GM13977 (cell line): Measurements from ENCODE around the gene TMEM163.

Source experiments
- DNase-seq: peaks from one replicate; pipeline ENCODE4 v3.0.0; 2012; ENCODE audit warnings: low spot score
- in situ Hi-C: fragments of 300-500 bp; cut with MboI; formaldehyde crosslinking; loops from one replicate; pipeline ENCODE4 v1.12.0; 2022; ENCODE audit warnings: low sequenced_read_pairs, low pct_unique_long_range_greater_than_20kb, mixed read lengths, inconsistent platforms; ENCODE audit not compliant: unreplicated experiment
- TF ChIP-seq, protein P1 (sequence below): IDR thresholded peaks from 2 replicates; pipeline ENCODE4 v1.5.1; 2012; ENCODE audit warnings: mild to moderate bottlenecking, control low read depth; ENCODE audit not compliant: insufficient read depth; ENCODE audit errors: extremely low read depth, missing control alignments

The TMEM163 gene

DNA sequence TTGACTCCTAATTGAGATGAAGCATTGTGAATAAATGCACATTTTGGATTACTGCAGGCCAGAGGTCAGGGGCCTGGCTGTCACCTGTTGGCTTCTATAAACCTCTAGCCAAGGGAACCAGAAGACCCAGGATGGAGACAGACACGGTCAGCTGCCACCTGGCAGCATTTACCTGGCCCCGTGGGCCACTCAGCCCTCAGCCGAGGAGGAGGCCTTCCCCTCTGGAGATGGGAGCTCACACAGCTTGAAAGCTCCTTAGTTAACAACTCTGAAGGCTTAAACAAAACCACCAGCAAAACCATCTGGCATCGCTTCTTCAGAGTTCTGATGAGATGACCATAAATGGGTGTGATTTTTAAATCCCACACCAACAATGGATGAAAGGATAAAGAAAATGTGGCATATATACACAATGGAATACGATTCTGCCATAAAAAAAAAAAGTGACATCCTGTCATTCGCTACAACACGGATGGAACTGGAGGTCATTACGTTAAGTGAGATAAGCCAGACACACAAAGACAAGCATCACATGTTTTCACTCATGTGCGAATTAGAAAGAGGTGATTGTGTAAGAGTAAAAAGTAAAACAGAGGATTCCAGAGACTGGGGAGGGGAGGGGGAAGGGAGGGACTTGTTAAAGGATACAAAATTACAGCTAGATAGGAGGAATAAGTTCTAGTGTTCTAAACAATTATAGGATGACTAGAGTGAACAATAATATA, 218.4 kb downstream of the TMEM163 start:
- TF ChIP-seq, protein P1, sequence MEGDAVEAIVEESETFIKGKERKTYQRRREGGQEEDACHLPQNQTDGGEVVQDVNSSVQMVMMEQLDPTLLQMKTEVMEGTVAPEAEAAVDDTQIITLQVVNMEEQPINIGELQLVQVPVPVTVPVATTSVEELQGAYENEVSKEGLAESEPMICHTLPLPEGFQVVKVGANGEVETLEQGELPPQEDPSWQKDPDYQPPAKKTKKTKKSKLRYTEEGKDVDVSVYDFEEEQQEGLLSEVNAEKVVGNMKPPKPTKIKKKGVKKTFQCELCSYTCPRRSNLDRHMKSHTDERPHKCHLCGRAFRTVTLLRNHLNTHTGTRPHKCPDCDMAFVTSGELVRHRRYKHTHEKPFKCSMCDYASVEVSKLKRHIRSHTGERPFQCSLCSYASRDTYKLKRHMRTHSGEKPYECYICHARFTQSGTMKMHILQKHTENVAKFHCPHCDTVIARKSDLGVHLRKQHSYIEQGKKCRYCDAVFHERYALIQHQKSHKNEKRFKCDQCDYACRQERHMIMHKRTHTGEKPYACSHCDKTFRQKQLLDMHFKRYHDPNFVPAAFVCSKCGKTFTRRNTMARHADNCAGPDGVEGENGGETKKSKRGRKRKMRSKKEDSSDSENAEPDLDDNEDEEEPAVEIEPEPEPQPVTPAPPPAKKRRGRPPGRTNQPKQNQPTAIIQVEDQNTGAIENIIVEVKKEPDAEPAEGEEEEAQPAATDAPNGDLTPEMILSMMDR: no peak
- in situ Hi-C loops: no loop called here
- DNase-seq: no peak

DNA sequence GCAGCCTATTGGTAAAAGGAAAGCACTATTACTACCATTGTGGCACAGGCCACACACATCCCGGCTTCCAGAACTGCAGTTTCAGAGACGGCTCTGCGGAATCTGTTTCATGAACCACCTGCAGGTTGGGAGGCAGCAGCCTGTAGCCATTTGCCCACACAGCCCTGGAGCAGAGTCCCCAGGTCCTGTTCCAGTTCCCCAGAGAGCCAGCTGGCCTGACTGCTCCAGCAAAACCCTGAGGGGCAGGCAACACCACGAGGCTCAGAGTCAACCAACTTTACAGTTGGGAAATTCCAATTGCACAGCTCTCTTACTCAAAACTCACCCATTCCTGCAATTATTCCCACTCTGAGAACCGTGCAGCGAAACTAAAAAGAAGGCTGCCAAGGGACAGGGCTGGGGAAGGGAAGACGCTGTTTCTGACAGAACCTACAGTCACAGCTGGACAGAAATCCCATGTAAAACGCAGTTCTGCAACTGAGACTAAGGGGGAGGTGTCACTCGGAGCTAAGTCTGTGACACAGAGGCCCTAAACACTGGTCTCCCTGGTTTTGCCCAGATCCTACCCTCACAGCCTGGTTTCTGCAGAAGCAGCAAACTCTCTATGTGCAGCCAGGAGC, 219.4 kb downstream of the TMEM163 start:
- in situ Hi-C loops: no loop called here
- no peak for DNase-seq
- TF ChIP-seq, protein P1: no peak

DNA sequence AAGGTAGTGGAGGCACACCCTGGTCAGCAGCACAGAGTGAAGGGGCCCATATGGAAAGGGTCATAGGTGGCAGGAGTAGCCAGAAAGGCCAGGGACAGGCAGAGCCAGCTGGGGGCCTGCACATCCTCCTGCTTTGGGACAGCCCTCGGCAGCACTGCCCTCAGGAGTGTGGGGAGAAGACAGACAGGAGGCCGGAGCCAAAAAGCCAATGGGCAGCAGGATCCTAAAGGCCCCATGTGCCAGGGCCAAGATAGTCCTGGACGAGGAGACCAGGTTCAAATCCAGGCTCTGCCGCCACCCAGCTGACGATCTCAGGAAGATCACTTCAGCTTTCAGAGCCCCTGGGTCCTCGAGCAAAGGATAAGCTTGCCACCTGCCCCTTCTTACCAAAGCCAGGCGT, 220.1 kb downstream of the TMEM163 start:
- TF ChIP-seq, protein P1: no peak
- DNase-seq: no peak
- in situ Hi-C loops: no loop called here

DNA sequence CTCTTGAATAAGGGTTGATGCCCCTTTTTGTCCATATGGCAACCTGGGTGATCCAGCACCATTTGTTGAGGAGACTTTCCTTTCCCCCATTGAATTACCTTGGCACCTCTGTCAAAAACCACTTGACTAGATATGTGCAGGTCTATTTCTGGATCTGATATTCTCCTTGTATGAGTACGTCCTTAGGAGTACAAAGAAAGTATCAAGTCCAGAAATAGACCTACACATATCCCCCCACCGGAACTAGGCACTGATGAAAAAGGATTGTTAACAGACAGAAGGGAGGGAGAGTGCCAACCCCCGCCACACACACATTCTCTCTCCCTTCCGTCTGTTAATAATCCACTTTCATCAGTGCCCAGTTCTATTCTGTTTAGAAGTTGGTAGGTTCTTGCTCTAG, 225.0 kb downstream of the TMEM163 start:
- in situ Hi-C loops: no loop called here
- no peak for DNase-seq
- TF ChIP-seq, protein P1: no peak

DNA sequence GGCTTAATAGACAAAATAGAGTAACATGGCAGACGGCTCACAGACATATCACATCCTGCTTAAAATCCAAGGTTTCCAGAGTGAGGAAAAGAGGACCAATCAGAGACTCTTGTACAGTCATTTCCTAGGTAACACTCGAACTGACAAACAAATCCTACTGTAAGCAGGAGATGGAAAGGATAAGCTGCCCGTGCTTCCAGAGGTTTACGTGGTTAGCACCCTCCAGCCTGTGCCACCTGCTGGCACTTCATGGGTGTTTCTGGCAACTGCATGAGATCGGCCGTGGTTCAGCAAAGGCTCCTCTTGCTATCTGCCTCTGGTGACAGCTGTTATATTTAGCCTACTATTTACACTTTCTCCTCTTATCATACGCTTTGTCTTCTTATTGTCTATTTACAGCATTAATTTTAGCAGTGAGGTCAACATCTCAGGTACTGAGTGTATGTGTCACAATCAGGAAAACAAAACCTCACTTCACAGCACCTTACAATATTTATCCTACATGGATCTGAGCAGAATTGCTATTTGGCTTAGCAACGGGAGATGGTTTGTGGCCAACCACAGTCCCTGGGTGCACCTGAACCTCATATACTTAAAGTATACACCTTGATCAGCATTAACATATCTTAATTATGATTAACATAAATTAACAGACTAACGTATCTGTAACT, 226.9 kb downstream of the TMEM163 start:
- DNase-seq: no peak
- TF ChIP-seq, protein P1: no peak
- in situ Hi-C loops: no loop called here

DNA sequence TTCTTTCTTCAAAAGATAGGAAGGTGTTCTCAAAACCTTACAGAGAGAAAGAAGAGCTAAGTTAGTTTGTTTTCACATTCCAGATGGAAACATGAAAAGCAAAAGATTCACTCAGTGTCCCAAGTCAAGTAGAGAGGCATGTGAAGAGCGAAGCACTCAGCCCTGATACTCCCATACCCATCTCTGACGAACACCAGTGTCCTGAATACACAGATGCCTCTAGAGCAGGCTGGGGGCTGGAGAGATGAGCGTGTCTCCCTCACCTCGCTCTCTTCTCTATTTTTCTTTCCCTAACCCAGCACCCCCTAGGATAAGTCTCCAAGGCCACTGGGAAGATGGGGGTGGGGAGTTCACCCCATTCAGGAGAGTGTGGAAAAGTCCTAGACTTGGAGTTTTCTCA, 227.8 kb downstream of the TMEM163 start:
- TF ChIP-seq, protein P1: no peak
- in situ Hi-C loops: no loop called here
- no peak for DNase-seq
